ENCODE results near the gene C14orf132.

DNA sequence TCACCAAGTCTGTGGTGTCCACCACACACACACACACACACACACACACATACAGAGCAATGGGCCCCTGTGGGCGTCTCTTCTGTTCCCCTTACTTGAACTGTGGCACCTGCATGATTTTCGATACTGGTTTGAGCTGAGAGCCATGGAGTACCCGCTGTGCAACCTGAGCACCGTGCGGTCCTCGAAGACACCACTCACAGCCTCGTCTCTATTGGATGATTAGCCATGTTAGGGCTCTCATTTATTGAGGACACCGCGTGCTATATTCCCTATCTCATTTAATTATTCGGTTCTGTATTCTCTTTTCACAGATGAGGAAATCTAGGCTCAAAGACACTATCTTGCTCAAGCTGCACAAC, 623 bp upstream of the C14orf132 start:
- TF ChIP-seq, protein P1, sequence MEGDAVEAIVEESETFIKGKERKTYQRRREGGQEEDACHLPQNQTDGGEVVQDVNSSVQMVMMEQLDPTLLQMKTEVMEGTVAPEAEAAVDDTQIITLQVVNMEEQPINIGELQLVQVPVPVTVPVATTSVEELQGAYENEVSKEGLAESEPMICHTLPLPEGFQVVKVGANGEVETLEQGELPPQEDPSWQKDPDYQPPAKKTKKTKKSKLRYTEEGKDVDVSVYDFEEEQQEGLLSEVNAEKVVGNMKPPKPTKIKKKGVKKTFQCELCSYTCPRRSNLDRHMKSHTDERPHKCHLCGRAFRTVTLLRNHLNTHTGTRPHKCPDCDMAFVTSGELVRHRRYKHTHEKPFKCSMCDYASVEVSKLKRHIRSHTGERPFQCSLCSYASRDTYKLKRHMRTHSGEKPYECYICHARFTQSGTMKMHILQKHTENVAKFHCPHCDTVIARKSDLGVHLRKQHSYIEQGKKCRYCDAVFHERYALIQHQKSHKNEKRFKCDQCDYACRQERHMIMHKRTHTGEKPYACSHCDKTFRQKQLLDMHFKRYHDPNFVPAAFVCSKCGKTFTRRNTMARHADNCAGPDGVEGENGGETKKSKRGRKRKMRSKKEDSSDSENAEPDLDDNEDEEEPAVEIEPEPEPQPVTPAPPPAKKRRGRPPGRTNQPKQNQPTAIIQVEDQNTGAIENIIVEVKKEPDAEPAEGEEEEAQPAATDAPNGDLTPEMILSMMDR (IDR thresholded peaks at IDR 0.05): no peak
- no peak for TF ChIP-seq POLR2A (IDR thresholded peaks at IDR 0.05)
